Activated T-cell treated with anti-CD3 and anti-CD28 coated beads for 48 hours (primary cell): ENCODE results near the gene TMOD2.

Experiments used
- DNase-seq: peaks from one replicate; pipeline ENCODE4 v3.0.0-alpha.2; 2020; ENCODE audit warnings: low read depth

Gene TMOD2

GRCh38 chr15:51736069-51736468, 15.3 kb upstream of the TMOD2 start:
- no peak for DNase-seq

- DNase-seq = peak; percentile 49
Observed at GRCh38 chr15:51736751-51737521, 14.5 kb upstream of the TMOD2 start.

- DNase-seq = peak; percentile 63
Observed at GRCh38 chr15:51737522-51738305, 13.7 kb upstream of the TMOD2 start, which contains the start of gene LYSMD2. TSS of gene LYSMD2 (minus strand) at chr15:51737655. CDS start at chr15:51737622, 33 bp downstream.

- DNase-seq = no peak
Observed at GRCh38 chr15:51738553-51738952, 12.8 kb upstream of the TMOD2 start.

GRCh38 chr15:51739061-51739712, 12.2 kb upstream of the TMOD2 start:
- no peak for DNase-seq

- no peak for DNase-seq
Observed at GRCh38 chr15:51749307-51749706, 2.1 kb upstream of the TMOD2 start.

- no peak for DNase-seq
Observed at GRCh38 chr15:51750186-51750585, 1.2 kb upstream of the TMOD2 start.

- no peak for DNase-seq
Observed at GRCh38 chr15:51751697-51752683, 593 bp downstream of the TMOD2 start.

- DNase-seq = no peak
Observed at GRCh38 chr15:51752888-51753287, 1.5 kb downstream of the TMOD2 start.

GRCh38 chr15:51754267-51754666, 2.9 kb downstream of the TMOD2 start:
- DNase-seq = no peak

- no peak for DNase-seq
Observed at GRCh38 chr15:51755790-51756189, 4.4 kb downstream of the TMOD2 start.

- DNase-seq = no peak
Observed at GRCh38 chr15:51756482-51756881, 5.1 kb downstream of the TMOD2 start.

GRCh38 chr15:51757450-51757849, 6.1 kb downstream of the TMOD2 start:
- no peak for DNase-seq

- DNase-seq = no peak
Observed at GRCh38 chr15:51758645-51759044, 7.2 kb downstream of the TMOD2 start.

GRCh38 chr15:51759557-51760070, 8.2 kb downstream of the TMOD2 start:
- no peak for DNase-seq

GRCh38 chr15:51760805-51761204, 9.4 kb downstream of the TMOD2 start:
- no peak for DNase-seq

GRCh38 chr15:51765751-51766150, 14.4 kb downstream of the TMOD2 start:
- no peak for DNase-seq

- no peak for DNase-seq
Observed at GRCh38 chr15:51766341-51766740, 14.9 kb downstream of the TMOD2 start.

- DNase-seq = no peak
Observed at GRCh38 chr15:51768018-51768417, 16.6 kb downstream of the TMOD2 start.

- DNase-seq = no peak
Observed at GRCh38 chr15:51770902-51771301, 19.5 kb downstream of the TMOD2 start.

- no peak for DNase-seq
Observed at GRCh38 chr15:51771773-51772172, 20.4 kb downstream of the TMOD2 start.
